AG09319 (cell line): Measurements from ENCODE around the gene SERPING1.

Source experiments
- DNase-seq: peaks from one replicate; pipeline ENCODE4 v3.0.0-alpha.2; 2010; ENCODE audit warnings: low read depth; ENCODE audit errors: extremely low read depth
- CTCF ChIP-seq: IDR thresholded peaks from 2 replicates; pipeline ENCODE4 v1.5.1; 2011; ENCODE audit warnings: low read depth, mild to moderate bottlenecking, inconsistent platforms, low read length, moderate library complexity

SERPING1 gene

DNA sequence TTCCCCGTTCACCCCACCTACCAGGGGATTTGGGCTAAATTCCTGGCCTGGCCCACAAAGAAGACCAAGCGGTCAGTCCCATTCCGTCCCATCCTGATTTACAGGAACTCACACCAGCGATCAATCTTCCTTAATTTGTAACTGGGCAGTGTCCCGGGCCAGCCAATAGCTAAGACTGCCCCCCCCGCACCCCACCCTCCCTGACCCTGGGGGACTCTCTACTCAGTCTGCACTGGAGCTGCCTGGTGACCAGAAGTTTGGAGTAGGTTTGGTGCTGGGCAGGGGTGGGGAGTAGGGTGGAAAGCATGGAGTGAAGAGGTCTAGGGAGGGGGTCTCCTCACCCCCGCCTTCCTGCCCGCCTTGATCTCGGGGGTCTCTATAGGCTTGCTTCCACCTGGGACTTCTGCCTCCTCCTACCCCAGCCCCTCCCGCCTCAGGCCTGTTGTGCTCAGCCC, at the start of gene SERPING1:
Gene SERPING1, plus strand, starts transcription at position 225 of the 455 bp plus-strand sequence. CDS start 586 bp downstream, outside the sequence.
- no peak for TF ChIP-seq CTCF
- no peak for DNase-seq

DNA sequence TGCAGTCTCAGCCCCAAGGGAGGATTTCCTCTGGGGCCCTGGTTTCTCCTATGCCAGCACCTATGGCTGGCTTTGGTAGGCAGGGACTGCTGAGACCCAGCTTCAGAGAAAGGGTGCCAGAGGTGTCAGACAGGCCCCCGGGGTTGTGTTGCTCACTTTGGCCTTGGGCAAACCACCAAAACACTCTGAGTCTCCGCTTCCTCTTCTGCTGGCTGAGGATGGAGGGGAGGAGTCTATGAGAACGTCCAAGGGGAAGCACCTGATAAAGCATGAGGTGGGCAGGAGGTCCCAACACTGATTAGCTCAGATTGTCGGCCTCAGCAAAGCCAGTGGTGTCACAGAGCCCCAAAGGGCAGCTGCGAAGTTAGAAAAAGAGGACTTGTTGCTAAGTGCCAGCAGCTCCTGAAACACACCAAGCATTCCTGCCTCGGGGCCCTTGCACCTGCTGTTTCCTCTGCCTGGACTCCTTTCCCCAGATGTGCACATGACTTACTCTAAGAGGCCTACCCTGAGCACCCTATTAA, 49.6 kb upstream of the SERPING1 start:
- no peak for TF ChIP-seq CTCF
- DNase-seq: no peak

DNA sequence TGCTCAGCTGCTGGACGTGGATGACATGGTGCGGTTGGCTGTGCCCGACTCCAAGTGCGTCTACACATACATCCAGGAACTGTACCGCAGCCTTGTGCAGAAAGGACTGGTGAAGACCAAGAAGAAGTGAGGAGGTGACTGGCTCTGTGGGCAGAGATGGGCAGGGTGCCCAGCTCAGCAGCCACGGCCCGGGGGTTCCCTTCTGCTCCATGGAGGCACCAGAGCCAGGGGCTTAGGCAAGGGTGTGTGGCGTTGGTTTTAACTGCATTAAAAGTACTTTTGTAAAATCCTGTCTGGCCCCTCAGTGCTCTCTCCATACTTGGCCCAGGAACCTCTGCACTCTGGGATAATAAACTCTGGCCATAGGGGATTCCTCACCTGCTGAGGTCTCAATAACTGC, 47.5 kb upstream of the SERPING1 start:
- no peak for TF ChIP-seq CTCF
- DNase-seq: no peak

DNA sequence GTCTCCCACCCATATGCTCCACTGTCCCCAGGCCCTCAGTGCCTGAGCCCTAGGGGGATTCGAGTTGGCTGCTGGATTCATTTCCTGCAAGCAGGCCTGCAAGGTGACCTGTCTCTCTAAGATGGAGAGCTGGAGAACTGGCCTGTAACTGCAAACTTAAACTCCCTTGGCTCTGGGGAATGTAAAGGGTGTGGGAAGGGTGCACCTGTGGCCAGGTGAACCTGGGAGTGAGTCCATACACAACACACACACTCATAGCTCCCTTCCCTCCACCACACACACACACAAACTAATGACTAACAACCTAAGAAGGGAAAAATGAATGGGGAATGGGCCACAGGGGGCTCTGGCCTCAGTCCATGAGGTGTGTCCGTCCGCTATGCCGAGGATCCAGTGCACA, 45.5 kb upstream of the SERPING1 start:
- no peak for TF ChIP-seq CTCF

GRCh38 chr11:57552479-57552878, 45.0 kb upstream of the SERPING1 start:
- DNase-seq: no peak

More for the DNA sequence above, 45.5 kb upstream of the SERPING1 start:
- no peak for DNase-seq

GRCh38 chr11:57555393-57555792, 42.1 kb upstream of the SERPING1 start:
- no peak for DNase-seq
- no peak for TF ChIP-seq CTCF

More at GRCh38 chr11:57552479-57552878, 45.0 kb upstream of the SERPING1 start:
- TF ChIP-seq CTCF: no peak

DNA sequence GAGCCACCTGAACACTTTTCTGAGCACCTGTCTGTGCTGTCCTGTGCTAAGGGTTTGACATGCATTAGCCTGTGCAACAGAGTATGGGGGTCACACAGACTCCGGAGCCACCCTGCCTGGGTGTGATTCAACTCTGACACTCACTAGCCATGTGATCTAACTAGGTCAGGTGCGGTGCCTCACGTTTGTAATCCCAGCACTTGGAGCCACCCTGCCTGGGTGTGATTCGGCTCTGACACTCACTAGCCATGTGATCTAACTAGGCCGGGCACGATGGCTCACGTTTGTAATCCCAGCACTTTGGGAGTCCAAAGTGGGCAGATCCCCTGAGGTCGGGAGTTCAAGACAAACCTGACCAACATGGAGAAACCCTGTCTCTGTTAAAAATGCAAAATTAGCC, 41.4 kb upstream of the SERPING1 start:
- no peak for TF ChIP-seq CTCF

More for the DNA sequence above, 41.4 kb upstream of the SERPING1 start:
- no peak for DNase-seq
